Measurements from ENCODE around the gene SLC12A4.
"Not testable (repeated sequence)": the region's sequence is repeated elsewhere in the genome, so short reads cannot be mapped to it uniquely, and the experiment has no call there.

The SLC12A4 gene

GRCh38 chr16:67982011-67982696, 13.7 kb upstream of the SLC12A4 start:
- Histone ChIP-seq H3K27ac (ENCODE audit: low read length) (no peak overlapping the region), H3K27me3 (ENCODE audit: low read depth, low read length) (no peaks in the 10 kb centered on the region), H3K4me3 (ENCODE audit: low read depth in 1 of 2, low read length in 2 of 2) (no peak overlapping the region), H3K36me3 (ENCODE audit: control insufficient read depth in 1 of 2, insufficient read depth in 2 of 2, low read length in 2 of 2) (no peaks in the 10 kb centered on the region), H3K4me1 (ENCODE audit: control insufficient read depth in 1 of 2, insufficient read depth in 2 of 2, low read length in 2 of 2) (peaks cover 0 to 4% of the 10 kb centered on the region in 2 donors), H3K9me3 (ENCODE audit: control insufficient read depth in 1 of 2, low read length in 2 of 2) (no peaks in the 10 kb centered on the region)

- Histone ChIP-seq H3K4me3 (ENCODE audit: low read depth in 1 of 2, low read length in 2 of 2) (no peak within 1 kb of the TSS), H3K36me3 (ENCODE audit: control insufficient read depth in 1 of 2, insufficient read depth in 2 of 2, low read length in 2 of 2) (no peaks in the 10 kb centered on the region), H3K9me3 (ENCODE audit: control insufficient read depth in 1 of 2, low read length in 2 of 2) (no peaks in the 10 kb centered on the region), H3K27me3 (ENCODE audit: low read depth, low read length) (no peaks in the 10 kb centered on the region), H3K4me1 (ENCODE audit: control insufficient read depth in 1 of 2, insufficient read depth in 2 of 2, low read length in 2 of 2) (peaks cover 0 to 4% of the 10 kb centered on the region in 2 donors), H3K27ac (ENCODE audit: low read length) (no peak within 1 kb of the TSS)
Measured at GRCh38 chr16:67979955-67980678, 11.7 kb upstream of the SLC12A4 start, which contains the start of gene DPEP3. TSS of gene DPEP3 (minus strand) at chr16:67980499. CDS start at chr16:67980380, 119 bp downstream.

DNA sequence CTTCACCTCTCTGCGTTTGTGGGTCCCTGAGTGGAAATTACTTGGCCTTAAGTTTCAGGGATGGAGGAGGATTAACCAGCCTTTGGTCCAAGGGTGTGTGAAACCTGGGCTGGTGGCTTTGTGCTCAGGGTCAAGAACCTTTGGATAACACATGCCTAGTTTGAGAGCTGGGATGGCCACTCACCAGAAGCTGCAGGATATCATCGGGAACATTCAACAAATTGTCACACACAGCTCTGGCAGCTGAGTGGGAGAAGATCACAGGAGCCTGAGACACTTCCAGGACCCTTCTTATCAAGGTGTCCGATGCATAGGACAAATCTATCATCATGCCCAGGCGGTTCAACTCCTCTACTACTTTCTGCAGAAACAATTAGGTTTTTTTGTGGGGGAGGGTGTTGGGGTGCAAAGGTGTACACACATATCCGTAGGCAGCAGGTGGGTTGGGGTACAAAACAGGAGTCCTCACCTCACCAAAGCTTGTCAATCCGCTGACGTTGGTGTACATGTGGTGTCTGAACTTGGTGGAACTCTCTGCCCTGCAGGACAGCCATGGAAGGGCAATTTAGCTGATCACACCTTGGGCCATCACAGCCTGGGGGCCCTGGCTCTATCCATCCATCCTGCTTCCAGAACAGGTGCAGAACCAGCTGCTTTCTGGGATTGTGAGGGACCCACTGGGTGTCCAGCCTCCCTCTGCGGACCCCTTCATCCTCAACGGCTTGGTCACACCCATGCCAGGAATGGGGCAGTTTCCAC, 9.2 kb upstream of the SLC12A4 start:
- Histone ChIP-seq H3K27ac (ENCODE audit: low read length) (no peak overlapping the region), H3K9me3 (ENCODE audit: control insufficient read depth in 1 of 2, low read length in 2 of 2) (no peaks in the 10 kb centered on the region), H3K4me3 (ENCODE audit: low read depth in 1 of 2, low read length in 2 of 2) (no peak overlapping the region), H3K36me3 (ENCODE audit: control insufficient read depth in 1 of 2, insufficient read depth in 2 of 2, low read length in 2 of 2) (no peaks in the 10 kb centered on the region), H3K4me1 (ENCODE audit: control insufficient read depth in 1 of 2, insufficient read depth in 2 of 2, low read length in 2 of 2) (no peaks in the 10 kb centered on the region), H3K27me3 (ENCODE audit: low read depth, low read length) (no peaks in the 10 kb centered on the region)

DNA sequence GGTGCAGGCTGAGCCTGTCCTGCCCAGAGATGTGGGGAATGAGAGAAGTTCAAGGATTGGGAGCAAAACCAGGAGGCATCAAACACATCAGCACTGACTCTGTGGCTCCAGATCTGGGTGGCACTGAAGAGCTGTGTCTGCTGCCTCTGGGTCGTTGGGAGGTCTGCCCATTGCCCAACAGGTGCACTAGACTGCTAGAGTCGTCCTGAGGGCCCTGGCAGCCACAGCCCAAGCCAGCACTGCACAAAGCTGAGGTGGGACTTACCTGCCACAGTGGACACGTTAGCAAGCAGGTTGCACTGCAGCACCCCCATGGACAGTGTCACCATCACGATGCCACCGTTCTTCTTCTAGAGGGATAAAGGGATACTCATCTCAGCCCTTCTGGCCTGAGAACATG, 8.6 kb upstream of the SLC12A4 start:
- Histone ChIP-seq H3K27ac (ENCODE audit: low read length) (no peak overlapping the region), H3K27me3 (ENCODE audit: low read depth, low read length) (no peaks in the 10 kb centered on the region), H3K9me3 (ENCODE audit: control insufficient read depth in 1 of 2, low read length in 2 of 2) (no peaks in the 10 kb centered on the region), H3K36me3 (ENCODE audit: control insufficient read depth in 1 of 2, insufficient read depth in 2 of 2, low read length in 2 of 2) (no peaks in the 10 kb centered on the region), H3K4me3 (ENCODE audit: low read depth in 1 of 2, low read length in 2 of 2) (no peak overlapping the region), H3K4me1 (ENCODE audit: control insufficient read depth in 1 of 2, insufficient read depth in 2 of 2, low read length in 2 of 2) (no peaks in the 10 kb centered on the region)

GRCh38 chr16:67976205-67976604, 7.8 kb upstream of the SLC12A4 start:
- no peaks in the 10 kb centered on the region for H3K9me3 ChIP-seq (ENCODE audit: control insufficient read depth in 1 of 2, low read length in 2 of 2)
- H3K27ac ChIP-seq (ENCODE audit: low read length) = no peak overlapping the region
- no peaks in the 10 kb centered on the region for H3K36me3 ChIP-seq (ENCODE audit: control insufficient read depth in 1 of 2, insufficient read depth in 2 of 2, low read length in 2 of 2)
- H3K4me1 ChIP-seq (ENCODE audit: control insufficient read depth in 1 of 2, insufficient read depth in 2 of 2, low read length in 2 of 2) = no peaks in the 10 kb centered on the region
- no peak overlapping the region for H3K4me3 ChIP-seq (ENCODE audit: low read depth in 1 of 2, low read length in 2 of 2)
- no peaks in the 10 kb centered on the region for H3K27me3 ChIP-seq (ENCODE audit: low read depth, low read length)

GRCh38 chr16:67975321-67976105, 7.1 kb upstream of the SLC12A4 start:
- Histone ChIP-seq H3K36me3 (ENCODE audit: control insufficient read depth in 1 of 2, insufficient read depth in 2 of 2, low read length in 2 of 2) (no peaks in the 10 kb centered on the region), H3K9me3 (ENCODE audit: control insufficient read depth in 1 of 2, low read length in 2 of 2) (no peaks in the 10 kb centered on the region), H3K4me1 (ENCODE audit: control insufficient read depth in 1 of 2, insufficient read depth in 2 of 2, low read length in 2 of 2) (no peaks in the 10 kb centered on the region), H3K4me3 (ENCODE audit: low read depth in 1 of 2, low read length in 2 of 2) (no peak overlapping the region), H3K27me3 (ENCODE audit: low read depth, low read length) (no peaks in the 10 kb centered on the region), H3K27ac (ENCODE audit: low read length) (no peak overlapping the region)

DNA sequence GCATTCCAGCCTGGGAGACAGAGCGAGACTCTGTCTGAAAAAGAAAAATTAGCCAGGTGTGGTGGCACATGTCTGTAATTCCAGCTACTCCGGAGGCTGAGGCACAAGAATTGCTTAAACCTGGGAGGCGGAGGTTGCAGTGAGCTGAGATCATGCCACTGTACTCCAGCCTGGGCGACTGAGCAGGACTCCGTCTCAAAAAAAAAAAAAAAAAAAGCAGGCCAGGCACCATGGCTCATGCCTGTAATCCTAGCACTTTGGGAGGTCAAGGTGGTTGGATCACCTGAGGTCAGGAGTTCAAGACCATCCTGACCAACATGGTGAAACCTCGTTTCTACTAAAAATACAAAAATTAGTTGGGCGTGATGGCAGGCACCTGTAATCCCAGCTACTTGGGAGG, 3.8 kb upstream of the SLC12A4 start:
- H3K27ac ChIP-seq (ENCODE audit: low read length); H3K9me3 ChIP-seq (ENCODE audit: control insufficient read depth in 1 of 2, low read length in 2 of 2); H3K4me3 ChIP-seq (ENCODE audit: low read depth in 1 of 2, low read length in 2 of 2); H3K4me1 ChIP-seq (ENCODE audit: control insufficient read depth in 1 of 2, insufficient read depth in 2 of 2, low read length in 2 of 2); H3K36me3 ChIP-seq (ENCODE audit: control insufficient read depth in 1 of 2, insufficient read depth in 2 of 2, low read length in 2 of 2); H3K27me3 ChIP-seq (ENCODE audit: low read depth, low read length): not testable (repeated sequence)

DNA sequence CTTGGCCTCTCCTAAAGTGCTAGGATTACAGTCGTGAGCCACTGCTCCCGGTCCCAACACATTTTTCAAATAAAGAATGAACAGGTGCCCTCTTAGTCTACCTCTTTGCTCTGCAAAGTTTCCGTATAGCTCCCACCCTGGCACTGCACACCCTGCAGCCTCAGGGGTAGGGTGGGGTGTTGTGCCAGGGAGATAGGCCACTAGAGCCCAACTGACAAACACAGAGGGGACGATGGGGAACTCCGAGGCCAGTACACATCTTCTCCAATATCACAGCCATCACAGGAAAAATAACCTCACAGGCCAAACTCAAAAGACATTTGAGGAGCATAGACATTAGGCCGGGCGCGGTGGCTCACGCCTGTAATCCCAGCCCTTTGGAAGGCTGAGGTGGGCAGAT, 2.7 kb upstream of the SLC12A4 start:
- no peak overlapping the region for H3K27ac ChIP-seq (ENCODE audit: low read length)
- peaks cover 12 to 13% of the 10 kb centered on the region in 2 donors for H3K4me1 ChIP-seq (ENCODE audit: control insufficient read depth in 1 of 2, insufficient read depth in 2 of 2, low read length in 2 of 2)
- H3K9me3 ChIP-seq (ENCODE audit: control insufficient read depth in 1 of 2, low read length in 2 of 2) = no peaks in the 10 kb centered on the region
- H3K4me3 ChIP-seq (ENCODE audit: low read depth in 1 of 2, low read length in 2 of 2) = no peak overlapping the region
- no peaks in the 10 kb centered on the region for H3K27me3 ChIP-seq (ENCODE audit: low read depth, low read length)
- H3K36me3 ChIP-seq (ENCODE audit: control insufficient read depth in 1 of 2, insufficient read depth in 2 of 2, low read length in 2 of 2) = no peaks in the 10 kb centered on the region

DNA sequence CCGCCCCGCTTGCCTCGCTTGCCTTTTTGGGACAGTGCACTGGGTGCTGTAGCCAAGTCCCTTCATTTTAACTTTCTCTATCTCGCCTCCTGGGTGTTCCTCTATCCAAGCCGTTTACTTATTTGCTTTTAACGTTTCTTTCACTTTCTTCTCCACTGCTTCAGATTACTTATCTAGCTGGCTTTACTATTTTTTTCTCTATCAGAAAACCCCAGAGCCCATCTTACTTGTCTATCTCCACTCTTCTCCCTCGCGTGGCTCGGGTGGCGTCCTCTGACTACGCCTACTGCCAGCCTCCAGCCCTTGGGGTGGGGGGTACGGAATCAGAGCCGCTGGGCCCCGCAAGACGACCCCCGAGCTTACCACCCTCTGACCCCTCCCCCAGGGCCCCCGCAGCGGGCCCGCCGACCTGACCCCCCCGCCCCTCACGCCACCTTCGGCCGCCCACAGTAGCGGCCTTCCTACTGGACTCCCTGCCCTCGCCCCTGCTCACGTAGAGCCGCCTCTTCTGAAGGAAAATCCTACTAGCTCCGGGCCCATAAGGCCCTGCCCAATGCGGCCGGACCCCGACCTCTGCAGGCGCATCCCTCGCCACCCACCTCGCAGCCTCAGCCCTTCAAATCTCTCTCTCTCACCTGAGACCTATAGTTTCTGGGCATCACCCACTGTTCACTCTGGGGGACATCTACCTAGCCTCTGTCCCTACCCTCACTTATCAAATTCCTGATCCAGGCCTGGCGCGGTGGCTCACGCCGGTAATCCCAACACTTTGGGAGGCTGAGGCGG, 1.0 kb upstream of the SLC12A4 start:
- H3K4me3 ChIP-seq (ENCODE audit: low read depth in 1 of 2, low read length in 2 of 2) = peak overlapping the region; percentile 73 to 74
- no peaks in the 10 kb centered on the region for H3K27me3 ChIP-seq (ENCODE audit: low read depth, low read length)
- peaks cover 27 to 30% of the 10 kb centered on the region in 2 donors for H3K4me1 ChIP-seq (ENCODE audit: control insufficient read depth in 1 of 2, insufficient read depth in 2 of 2, low read length in 2 of 2)
- no peaks in the 10 kb centered on the region for H3K9me3 ChIP-seq (ENCODE audit: control insufficient read depth in 1 of 2, low read length in 2 of 2)
- no peaks in the 10 kb centered on the region for H3K36me3 ChIP-seq (ENCODE audit: control insufficient read depth in 1 of 2, insufficient read depth in 2 of 2, low read length in 2 of 2)
- H3K27ac ChIP-seq (ENCODE audit: low read length) = peak overlapping the region; percentile 51

- Histone ChIP-seq H3K9me3 (ENCODE audit: control insufficient read depth in 1 of 2, low read length in 2 of 2) (no peaks in the 10 kb centered on the region), H3K36me3 (ENCODE audit: control insufficient read depth in 1 of 2, insufficient read depth in 2 of 2, low read length in 2 of 2) (peaks cover 3 to 4% of the 10 kb centered on the region in 2 donors), H3K27me3 (ENCODE audit: low read depth, low read length) (no peaks in the 10 kb centered on the region), H3K4me3 (ENCODE audit: low read depth in 1 of 2, low read length in 2 of 2) (peak overlapping the region; percentile 73 to 94), H3K4me1 (ENCODE audit: control insufficient read depth in 1 of 2, insufficient read depth in 2 of 2, low read length in 2 of 2) (peaks cover 33 to 44% of the 10 kb centered on the region in 2 donors), H3K27ac (ENCODE audit: low read length) (peak overlapping the region; percentile 95)
Measured at GRCh38 chr16:67967958-67968399, 458 bp downstream of the SLC12A4 start.
